AG08396 (cell line): ENCODE measurements around the gene PTPN4.
"Not testable (repeated sequence)": the region's sequence is repeated elsewhere in the genome, so short reads cannot be mapped to it uniquely, and the experiment has no call there.

Experiments
- DNase-seq: peaks from one replicate; pipeline ENCODE4 v3.0.0; 2012; ENCODE audit warnings: low spot score, mixed read lengths

PTPN4 gene

DNA sequence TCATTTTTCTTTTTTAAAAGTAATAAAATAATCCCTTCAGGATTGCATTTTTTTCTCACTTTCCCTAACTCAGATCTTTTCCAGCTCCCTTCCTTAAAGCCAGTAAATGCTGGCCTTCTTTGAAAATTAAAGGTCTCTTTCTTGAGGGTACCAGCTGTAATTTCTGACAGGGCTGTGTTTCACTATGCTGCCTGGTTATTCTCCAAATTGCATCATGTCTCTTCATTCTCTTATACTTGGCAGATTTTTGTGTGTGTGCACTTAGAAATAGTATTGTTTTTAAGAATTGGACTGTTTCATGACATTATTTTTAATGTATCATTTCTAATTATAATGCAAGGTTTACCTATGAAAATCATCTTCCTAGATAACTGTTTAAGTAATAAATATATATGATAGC, 181.1 kb downstream of the PTPN4 start:
- DNase-seq: no peak

GRCh38 chr2:119941388-119941787, 181.7 kb downstream of the PTPN4 start:
- DNase-seq: no peak

DNA sequence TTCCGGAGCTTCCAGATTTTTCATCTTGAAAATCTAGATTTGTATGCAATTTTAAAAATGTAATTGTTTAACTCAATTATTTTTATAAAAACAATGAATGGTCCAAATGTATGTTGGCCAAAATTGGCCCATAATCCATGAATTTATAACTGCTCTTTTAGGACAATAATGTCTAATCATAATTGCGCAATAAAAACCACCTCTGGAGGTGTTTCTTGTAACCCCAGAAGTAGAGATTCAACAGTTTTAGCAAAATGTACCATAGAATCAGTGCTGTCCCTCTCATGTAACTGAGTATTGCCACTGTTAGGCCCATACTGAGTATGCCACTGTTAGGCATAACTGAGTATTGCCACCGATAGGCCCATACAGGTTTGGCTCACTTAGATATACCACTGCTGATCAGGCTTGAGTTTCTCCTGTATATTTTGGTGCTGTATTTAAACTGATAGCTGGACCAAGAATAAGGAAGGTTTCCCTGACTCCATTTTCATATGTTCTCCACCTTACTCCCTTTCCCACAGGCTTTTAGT, 182.3 kb downstream of the PTPN4 start:
- no peak for DNase-seq

GRCh38 chr2:119943058-119943457, 183.3 kb downstream of the PTPN4 start:
- no peak for DNase-seq

DNA sequence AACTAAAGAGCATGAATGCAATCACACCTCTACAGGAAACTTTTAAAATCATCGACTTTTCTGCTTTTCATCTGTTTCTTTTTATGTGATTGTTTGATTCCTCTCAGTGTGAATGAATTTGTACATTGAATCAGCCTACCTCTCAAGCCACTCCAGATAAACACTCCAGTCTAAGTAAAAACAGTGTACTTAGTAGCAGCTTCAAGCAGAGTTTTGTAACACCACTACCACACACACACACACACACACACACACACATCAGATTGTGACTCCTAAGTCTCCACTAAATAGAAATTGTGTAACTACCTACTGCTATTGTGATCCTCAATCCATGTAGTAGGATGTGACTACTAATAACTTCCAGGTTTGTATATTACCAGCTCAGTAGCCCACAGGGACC, 187.8 kb downstream of the PTPN4 start:
- DNase-seq: no peak

GRCh38 chr2:119950966-119951365, 191.2 kb downstream of the PTPN4 start:
- no peak for DNase-seq

GRCh38 chr2:119958670-119959268, 199.0 kb downstream of the PTPN4 start:
- DNase-seq: no peak

- DNase-seq: peak; percentile 10
These were observed 201.1 kb downstream of the PTPN4 start for GRCh38 chr2:119960821-119961220.

DNA sequence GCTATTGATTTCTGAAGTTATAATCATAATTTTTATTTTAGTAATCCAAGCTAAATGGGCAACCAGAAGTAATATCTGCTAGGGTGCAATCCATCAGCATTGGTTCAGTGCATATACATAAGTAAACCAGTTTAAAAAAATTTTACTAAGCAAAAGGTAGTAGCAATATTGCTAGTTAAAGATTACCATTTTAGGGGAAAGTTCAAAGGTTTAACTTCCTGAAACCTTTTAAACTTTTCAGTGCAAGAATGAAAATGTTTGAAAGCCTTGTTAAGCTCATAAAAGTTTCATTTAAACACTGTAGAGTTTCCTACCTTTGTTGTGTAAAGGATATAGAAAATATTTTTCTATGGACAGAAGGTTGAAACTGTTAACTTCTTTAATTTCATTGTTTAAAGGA, 222.2 kb downstream of the PTPN4 start:
- no peak for DNase-seq

DNA sequence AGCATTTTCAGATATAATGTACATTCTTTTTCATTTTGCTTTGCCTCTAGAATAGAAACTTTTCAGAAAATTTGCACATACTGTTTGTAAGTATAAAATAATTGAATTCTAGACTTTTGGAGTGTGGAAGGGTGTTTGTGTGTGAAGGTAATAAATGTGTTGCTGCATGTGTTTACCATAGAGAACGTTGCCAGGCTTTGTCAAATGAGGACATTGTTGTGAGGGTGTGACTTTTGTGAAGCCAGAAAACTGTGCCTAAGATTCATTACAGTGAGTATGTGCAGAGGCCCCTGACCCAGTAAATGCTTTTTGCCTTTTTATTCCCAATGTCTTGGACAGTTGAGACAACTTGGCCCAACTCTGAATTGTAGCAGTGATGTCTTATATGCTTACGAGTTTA, 222.8 kb downstream of the PTPN4 start:
- no peak for DNase-seq

GRCh38 chr2:119983108-119983507, 223.4 kb downstream of the PTPN4 start:
- no peak for DNase-seq

DNA sequence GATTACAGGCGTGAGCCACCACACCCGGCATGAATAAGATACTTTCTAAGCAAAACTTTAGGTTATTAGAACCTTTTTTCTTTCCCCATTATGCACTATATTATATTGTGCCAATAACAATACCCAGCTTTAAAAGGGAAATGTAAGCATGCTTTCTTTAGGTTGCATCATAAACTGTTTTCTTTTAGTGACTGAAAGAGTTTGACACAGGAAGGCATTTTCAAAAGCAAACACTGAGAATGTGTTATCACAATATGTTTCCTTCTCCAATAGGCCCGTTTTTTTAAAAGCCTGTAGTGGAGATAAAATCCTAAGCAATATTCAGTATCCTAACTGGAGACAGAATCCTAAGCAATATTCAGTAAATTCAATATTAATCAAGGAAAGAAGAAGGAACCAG, 236.4 kb downstream of the PTPN4 start:
- no peak for DNase-seq

- DNase-seq: not testable (repeated sequence)
These were observed 237.5 kb downstream of the PTPN4 start for GRCh38 chr2:119996896-119997891.

DNA sequence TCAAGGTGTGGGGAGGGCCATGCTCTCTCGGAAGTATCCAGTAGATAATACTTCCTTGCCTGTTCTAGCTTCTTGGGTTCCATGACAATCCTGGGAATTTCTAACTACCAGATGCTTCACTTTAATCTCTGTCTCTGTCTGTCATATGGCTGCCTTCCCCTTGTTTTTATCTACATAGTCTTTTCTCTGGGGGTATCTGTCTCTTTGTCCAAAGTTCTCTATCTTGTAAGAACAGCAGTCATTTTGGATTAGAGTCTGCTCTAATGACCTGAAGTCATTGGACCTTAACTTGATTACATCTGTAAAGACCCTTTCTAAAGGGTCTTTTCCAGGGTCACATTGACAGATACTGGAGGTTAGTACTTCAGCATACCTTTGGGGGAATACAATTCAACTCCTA, 241.7 kb downstream of the PTPN4 start:
- no peak for DNase-seq

DNA sequence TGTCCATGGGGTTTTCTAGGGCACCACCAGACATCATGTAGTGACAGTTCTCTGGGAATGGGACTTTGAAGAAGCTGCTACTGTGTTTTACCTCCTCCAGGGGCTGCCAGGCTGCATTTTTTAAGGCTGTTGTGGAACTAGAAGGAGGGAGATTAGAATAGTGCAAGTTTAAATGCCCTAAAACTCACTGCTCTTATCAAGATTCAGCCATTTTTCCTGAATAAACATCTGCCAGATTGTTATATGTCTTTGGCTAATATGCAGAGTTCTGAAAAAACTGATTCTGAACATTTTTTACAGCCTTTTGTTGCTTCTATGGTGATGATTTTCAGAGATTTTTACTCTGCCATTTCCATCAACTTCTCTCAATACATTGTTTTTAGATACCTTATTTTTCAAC, 244.5 kb downstream of the PTPN4 start:
- DNase-seq: no peak

DNA sequence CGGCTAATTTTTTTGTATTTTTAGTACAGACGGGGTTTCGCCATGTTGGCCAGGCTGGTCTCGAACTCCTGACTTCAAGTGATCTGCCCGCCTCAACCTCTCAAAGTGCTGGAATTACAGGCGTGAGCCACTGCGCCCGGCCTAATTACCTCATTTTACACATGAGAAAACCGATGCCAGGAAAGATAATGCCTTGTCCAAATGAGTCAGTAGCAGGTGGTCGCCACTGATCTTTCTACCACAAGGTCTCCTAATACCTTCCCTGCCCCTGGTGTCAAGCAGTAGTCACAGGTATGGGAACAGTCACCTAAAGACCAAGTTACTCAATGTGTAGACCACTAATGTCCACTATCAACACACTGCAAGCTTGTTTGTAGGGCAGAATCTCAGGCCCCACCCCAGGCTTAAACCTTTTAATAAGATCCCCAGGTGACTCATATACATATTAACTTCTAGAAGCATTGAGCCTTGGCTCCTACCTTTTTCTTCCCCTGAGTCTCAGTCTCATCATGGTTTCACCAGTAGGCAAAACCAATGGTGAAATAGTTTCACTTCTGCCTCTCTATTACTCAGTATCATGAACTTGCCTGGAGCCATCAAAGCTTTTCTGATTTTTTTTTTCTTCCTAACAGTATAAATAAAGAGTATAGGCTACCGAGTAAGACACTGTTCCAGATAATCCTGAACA, 246.3 kb downstream of the PTPN4 start:
- no peak for DNase-seq

DNA sequence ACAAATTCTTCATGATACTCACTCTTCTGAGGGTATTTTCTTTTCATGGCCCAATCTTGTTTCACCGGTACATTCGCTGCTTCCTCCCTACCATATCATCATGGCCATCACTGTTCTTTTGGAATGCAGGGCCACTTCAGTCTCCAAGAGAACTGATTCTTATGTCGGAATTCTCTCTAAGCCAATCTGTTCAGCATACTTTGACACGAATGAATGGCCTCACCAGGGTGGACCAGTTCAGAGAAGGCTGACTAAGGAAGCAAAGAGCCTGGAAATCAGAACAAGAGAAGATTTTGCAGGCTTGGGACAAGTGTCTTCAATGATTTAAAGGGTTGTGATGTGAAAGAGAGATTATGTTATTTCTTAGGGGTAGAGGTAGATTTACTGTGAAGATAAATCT, 248.1 kb downstream of the PTPN4 start:
- no peak for DNase-seq

GRCh38 chr2:120012363-120012762, 252.6 kb downstream of the PTPN4 start:
- DNase-seq: no peak

DNA sequence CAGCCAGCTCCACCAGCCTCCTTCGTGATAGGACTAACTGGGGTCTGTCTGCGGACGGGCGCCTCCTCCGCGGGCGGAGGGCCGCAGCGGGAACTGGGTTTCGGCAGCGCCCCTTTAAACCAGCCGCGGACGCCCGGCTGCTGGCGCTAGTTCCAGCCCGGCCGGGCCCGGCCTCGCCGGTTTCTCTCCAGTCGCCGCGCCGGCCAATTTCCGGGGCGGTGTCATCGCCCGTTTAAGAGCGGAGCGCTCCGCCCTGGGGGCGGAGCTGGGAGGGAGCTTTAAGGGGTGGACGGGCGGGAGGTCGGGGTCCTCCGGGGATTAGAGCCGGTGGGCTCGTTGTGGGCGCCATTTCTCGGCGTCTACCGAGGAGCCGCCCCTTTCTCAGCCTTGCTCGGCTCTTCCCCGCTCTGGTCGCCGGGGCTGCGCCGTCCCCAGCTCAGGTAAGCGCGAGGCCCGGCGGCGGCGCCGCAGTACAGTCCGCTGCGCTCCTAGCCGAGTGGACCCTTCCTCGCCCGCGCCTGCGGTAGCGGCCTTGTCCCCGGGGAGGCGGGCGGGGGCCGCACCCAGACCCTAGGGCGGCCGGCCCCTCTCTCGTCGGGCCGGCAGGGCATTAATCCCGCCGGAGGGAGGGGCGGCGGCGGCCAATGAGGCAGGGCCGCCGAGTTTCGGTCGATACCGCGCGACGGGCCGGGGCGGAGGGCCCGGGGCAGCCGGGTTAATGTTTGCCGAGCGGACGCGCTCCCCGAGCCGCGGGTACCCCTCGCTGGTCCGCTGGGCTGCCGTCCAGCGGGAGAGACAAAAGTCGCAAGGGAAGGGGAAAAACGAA, 253.3 kb downstream of the PTPN4 start, which contains the start of gene EPB41L5:
Gene EPB41L5, plus strand, starts transcription at position 307 of the 826 bp plus-strand sequence. CDS start 6,008 bp downstream, outside the sequence.
- peak; percentile 96 for DNase-seq

GRCh38 chr2:120013597-120014223, 254.0 kb downstream of the PTPN4 start:
- DNase-seq: no peak
